NCI-H187 treated with DMSO at 0.1 percent for 48 hours (cell line): ENCODE results near the gene PDE4DIP.
"Not testable (repeated sequence)": the region's sequence is repeated elsewhere in the genome, so short reads cannot be mapped to it uniquely, and the experiment has no call there.

Experiments used
- DNase-seq: peaks from one replicate; lab custom pipeline; 2025; lab: John Stamatoyannopoulos, UW

PDE4DIP gene

GRCh38 chr1:148921047-148921446 is 76.8 kb downstream of the PDE4DIP start:
- DNase-seq, result not testable (repeated sequence)

GRCh38 chr1:148923798-148924197 is 79.6 kb downstream of the PDE4DIP start:
- DNase-seq, result not testable (repeated sequence)

- not testable (repeated sequence) for DNase-seq
These were observed 83.4 kb downstream of the PDE4DIP start for GRCh38 chr1:148927645-148928044.

- not testable (repeated sequence) for DNase-seq
These were observed 85.0 kb downstream of the PDE4DIP start for GRCh38 chr1:148929253-148929652.

GRCh38 chr1:148935381-148936002 is 91.3 kb downstream of the PDE4DIP start:
- DNase-seq, result not testable (repeated sequence)

- DNase-seq, result not testable (repeated sequence)
These were observed 98.7 kb downstream of the PDE4DIP start for GRCh38 chr1:148942906-148943305.

GRCh38 chr1:148945130-148945529 is 100.9 kb downstream of the PDE4DIP start:
- not testable (repeated sequence) for DNase-seq

GRCh38 chr1:148948768-148949167 is 104.5 kb downstream of the PDE4DIP start:
- DNase-seq, result not testable (repeated sequence)

GRCh38 chr1:148951336-148952227 is 107.4 kb downstream of the PDE4DIP start:
- peak; percentile 62 for DNase-seq

- DNase-seq, result not testable (repeated sequence)
These were observed 108.2 kb downstream of the PDE4DIP start for GRCh38 chr1:148952253-148952937.

GRCh38 chr1:148952938-148953616 is 108.8 kb downstream of the PDE4DIP start:
- not testable (repeated sequence) for DNase-seq

GRCh38 chr1:148953730-148954129 is 109.5 kb downstream of the PDE4DIP start:
- DNase-seq, result not testable (repeated sequence)

GRCh38 chr1:148958343-148958742 is 114.1 kb downstream of the PDE4DIP start:
- not testable (repeated sequence) for DNase-seq

GRCh38 chr1:148960212-148961000 is 116.2 kb downstream of the PDE4DIP start:
- DNase-seq, result not testable (repeated sequence)

- DNase-seq, result not testable (repeated sequence)
These were observed 118.1 kb downstream of the PDE4DIP start for GRCh38 chr1:148962127-148962857.

GRCh38 chr1:148966084-148966483 is 121.9 kb downstream of the PDE4DIP start:
- DNase-seq, result not testable (repeated sequence)

- not testable (repeated sequence) for DNase-seq
These were observed 123.4 kb downstream of the PDE4DIP start for GRCh38 chr1:148967580-148967979.

GRCh38 chr1:148968682-148969081 is 124.5 kb downstream of the PDE4DIP start:
- not testable (repeated sequence) for DNase-seq

GRCh38 chr1:148969126-148969525 is 124.9 kb downstream of the PDE4DIP start:
- not testable (repeated sequence) for DNase-seq

GRCh38 chr1:148975453-148975852 is 131.2 kb downstream of the PDE4DIP start:
- DNase-seq, result not testable (repeated sequence)
